ENCODE measurements around the gene KIF2A.

DNA sequence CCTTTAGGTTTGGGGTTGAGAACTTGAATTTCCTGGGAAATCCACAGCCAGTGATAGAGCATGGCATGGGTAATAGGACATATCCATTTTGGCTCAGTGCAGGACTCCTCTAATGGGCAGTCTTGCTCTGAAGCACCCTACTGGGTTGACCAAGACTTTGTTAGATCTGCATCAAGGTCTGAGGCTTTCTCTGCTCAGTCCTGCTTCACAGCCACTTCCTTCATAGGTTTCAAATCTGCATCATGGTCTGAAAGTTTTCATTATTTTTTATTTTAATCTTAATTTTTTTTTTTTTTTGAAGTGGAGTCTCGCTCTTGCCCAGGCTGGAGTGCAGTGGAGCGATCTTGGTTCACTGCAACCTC, 36.5 kb downstream of the KIF2A start:
- no peak for TF ChIP-seq EZH2 (IDR thresholded peaks at IDR 0.05; ENCODE audit: borderline replicate concordance, low read depth, low read length, severe bottlenecking)
- TF ChIP-seq, protein P1, sequence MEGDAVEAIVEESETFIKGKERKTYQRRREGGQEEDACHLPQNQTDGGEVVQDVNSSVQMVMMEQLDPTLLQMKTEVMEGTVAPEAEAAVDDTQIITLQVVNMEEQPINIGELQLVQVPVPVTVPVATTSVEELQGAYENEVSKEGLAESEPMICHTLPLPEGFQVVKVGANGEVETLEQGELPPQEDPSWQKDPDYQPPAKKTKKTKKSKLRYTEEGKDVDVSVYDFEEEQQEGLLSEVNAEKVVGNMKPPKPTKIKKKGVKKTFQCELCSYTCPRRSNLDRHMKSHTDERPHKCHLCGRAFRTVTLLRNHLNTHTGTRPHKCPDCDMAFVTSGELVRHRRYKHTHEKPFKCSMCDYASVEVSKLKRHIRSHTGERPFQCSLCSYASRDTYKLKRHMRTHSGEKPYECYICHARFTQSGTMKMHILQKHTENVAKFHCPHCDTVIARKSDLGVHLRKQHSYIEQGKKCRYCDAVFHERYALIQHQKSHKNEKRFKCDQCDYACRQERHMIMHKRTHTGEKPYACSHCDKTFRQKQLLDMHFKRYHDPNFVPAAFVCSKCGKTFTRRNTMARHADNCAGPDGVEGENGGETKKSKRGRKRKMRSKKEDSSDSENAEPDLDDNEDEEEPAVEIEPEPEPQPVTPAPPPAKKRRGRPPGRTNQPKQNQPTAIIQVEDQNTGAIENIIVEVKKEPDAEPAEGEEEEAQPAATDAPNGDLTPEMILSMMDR (IDR thresholded peaks at IDR 0.05; ENCODE audit: borderline replicate concordance, extremely low read depth, low read length, poor library complexity, severe bottlenecking): no peak
